Lung microvascular endothelial cell (primary cell): Measurements from ENCODE around the gene MTA2. TPM values are rescaled to one million over a fixed set of nuclear protein-coding genes. Genes with fewer than 3 reads are reported as not detected.
"Not testable (repeated sequence)": the region's sequence is repeated elsewhere in the genome, so short reads cannot be mapped to it uniquely, and the experiment has no call there.

Source experiments
- DNase-seq, 2 donors: peaks; one replicate each; pipeline versions ENCODE4 v3.0.0 to v3.0.0-alpha.2; 2010; ENCODE audit warnings: low read depth in 2 of 2
- total RNA-seq: library from RNA; depleted of rRNA; stranded (reverse); fragments of >200 nt; gene quantifications from 2 replicates; pipeline ENCODE4 v1.2.1, GENCODE V29; 2014

MTA2 gene
- total RNA-seq, 1 donor from 2014 or later, result 147 TPM

GRCh38 chr11:62567018-62567633 lies 34.5 kb downstream of the MTA2 start:
- no peak for DNase-seq

DNA sequence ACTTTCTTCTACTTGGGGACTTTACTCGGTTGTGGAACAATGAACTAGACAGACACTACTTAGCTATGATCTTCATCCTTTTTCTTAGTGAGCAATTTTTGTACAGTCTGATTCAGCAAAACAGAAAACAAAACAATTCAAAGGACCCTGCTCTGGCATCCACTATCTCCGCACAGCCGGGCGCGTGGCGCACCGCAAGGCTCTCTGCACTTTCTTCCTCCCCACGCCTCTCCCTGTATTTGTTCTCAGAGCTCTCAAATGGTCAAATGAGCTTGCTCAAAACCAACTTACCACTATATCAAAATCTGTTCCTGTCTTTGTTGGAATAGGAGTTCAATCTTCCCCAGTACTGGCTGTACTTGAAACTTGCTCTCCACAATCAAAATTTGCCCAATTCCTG lies 35.4 kb downstream of the MTA2 start:
- no peak for DNase-seq

GRCh38 chr11:62565100-62565802 lies 36.4 kb downstream of the MTA2 start:
- no peak for DNase-seq

GRCh38 chr11:62561677-62562230 lies 39.9 kb downstream of the MTA2 start:
- DNase-seq, result not testable (repeated sequence)

- DNase-seq, result peak; percentile 92 to 96
Observed at GRCh38 chr11:62560566-62561103, 41.0 kb downstream of the MTA2 start.

- DNase-seq, result not testable (repeated sequence)
Observed at GRCh38 chr11:62559626-62560025, 42.0 kb downstream of the MTA2 start.

DNA sequence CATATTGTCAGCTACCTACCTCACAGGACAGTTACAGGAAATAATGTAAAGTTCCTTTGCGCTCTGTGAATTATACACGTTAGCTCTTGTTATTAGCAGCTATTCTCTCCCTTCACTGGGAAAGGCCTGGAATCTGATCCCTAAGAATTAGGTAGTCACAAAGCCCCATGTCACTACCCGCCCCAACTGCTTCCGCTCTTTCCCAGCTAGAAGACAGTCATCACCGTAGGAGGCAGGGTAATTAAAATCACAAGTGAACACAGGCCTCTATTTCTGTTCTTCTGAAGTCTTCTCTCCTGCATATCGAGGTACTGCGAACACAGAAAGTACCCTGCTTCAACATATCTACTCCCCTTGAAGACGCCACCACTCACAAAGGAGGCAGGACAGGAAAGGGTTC lies 42.5 kb downstream of the MTA2 start:
- DNase-seq, result no peak

DNA sequence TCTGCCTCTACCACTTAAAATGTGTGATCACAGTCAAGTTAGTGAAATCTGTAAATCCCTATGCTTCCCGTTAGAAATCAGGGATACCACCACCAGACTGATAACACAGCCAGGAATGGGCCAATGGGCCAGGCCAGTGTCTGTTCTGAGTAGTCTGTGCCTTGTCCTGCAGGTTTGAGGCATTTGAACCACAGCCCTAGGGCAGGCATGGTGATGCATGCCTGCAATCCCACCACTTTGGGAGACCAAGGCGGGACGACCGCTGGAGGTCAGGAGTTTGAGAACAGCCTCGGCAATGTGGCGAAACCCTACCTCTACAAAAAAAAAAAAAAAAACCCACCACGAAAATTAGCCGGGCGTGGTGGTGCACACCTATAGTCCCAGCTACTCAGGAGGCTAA lies 43.0 kb downstream of the MTA2 start:
- no peak for DNase-seq

GRCh38 chr11:62556875-62557631 lies 44.6 kb downstream of the MTA2 start:
- no peak for DNase-seq

- DNase-seq, result peak; percentile 88 to 91
Observed at GRCh38 chr11:62556108-62556874, 45.4 kb downstream of the MTA2 start.

- DNase-seq, result peak in 1 of 2 donors; percentile 32
Observed at GRCh38 chr11:62555464-62556107, 46.1 kb downstream of the MTA2 start.

DNA sequence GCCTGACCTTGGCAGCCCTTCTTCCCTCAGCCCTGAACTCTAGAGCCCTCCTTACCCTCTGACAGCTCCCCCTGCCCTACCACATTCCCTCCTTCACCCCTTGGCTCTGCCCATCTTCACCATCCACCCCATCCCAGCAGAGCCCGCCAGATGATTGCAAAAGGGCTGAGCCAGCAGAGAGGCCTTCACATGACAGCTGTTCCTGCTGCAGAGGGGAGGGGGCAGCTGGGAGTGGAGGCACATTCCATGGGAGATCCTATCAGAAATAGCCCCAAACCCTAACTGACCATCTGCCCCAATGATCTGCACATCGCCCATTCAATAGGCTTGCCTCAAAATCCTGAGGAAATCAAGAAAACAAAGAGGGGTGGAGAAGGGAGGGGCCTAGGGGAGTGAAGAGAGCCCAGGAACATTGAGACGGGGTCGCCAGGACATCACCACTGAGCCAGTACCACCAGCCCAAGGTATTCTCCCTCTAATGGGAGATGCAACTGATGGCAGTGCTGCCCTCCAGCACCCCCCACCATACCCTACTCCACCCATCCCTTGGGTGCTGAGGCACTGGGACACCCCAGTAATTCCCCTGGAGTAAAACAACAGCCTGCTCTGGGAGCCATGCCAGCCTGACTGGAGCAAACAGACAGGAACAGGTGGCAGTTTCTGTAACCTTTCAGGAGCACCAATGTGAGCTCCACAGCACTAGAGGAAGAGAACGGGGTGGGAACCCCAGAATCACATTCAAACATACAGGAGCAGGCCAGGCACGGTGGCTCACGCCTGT lies 47.1 kb downstream of the MTA2 start:
- DNase-seq, result no peak

GRCh38 chr11:62553839-62554361 lies 47.8 kb downstream of the MTA2 start:
- peak in 1 of 2 donors; percentile 73 for DNase-seq

- DNase-seq, result peak; percentile 34 to 95
Observed at GRCh38 chr11:62553080-62553838, 48.4 kb downstream of the MTA2 start.

- DNase-seq, result peak in 1 of 2 donors; percentile 81
Observed at GRCh38 chr11:62552485-62553079, 49.1 kb downstream of the MTA2 start.

DNA sequence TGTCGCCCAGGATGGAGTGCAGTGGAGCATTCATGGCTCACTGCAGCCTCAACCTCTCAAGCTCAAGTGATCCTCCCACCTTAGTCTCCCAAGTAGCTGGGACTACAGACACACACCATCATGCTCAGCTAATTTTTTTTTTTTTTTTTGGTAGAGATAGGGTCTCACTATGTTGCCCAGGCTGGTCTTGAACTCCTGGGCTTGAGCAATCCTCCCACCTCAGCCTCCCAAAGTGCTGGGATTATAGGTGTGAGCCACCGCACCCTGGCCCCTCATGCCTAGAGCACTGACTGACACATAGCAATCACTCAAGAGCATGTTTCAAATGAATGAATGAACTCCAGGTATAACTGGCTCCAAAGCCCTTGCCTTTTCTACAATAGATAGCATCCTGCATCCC lies 51.2 kb downstream of the MTA2 start:
- DNase-seq, result not testable (repeated sequence)

DNA sequence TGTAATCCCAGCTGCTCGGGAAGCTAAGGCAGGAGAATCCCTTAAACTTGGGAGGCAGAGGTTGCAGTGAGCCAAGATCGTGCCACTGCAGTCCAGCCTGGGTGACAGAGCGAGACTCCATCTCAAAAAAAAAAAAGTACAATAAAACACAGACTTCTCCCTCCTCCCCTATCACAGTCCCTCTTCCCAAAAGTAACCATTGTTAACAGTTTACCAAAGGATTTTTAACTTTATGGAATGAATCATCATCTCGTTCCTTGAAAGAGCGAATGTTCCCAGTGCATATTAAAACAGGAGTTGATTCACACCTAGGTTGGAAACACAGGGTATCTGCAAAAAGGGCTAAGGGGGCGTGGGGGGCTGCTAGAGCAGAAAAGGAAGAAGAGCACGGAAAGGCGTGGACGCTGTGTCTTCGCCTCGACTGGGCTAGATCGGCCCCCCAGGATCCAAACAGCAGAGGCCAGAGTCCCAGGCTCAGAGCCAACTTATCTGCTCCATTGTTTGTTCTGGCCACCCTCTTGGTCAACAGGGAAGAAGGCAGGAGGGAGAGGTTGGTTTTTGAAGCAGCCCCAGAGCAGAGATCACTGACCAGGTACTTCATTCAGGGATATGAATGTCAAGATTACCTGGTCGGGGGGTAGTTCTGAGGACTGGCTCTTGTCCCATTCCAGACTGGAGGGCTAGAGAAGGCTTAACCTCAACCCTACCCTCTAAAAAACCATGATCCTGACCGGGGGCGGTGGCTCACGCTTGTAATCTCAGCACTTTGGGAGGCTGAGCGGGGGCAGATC lies 52.9 kb downstream of the MTA2 start:
- DNase-seq, result peak; percentile 50 to 67
